Measurements from ENCODE around the gene BUD31.
"Not testable (repeated sequence)": the region's sequence is repeated elsewhere in the genome, so short reads cannot be mapped to it uniquely, and the experiment has no call there.

The BUD31 gene

GRCh38 chr7:99386584-99387238, 22.1 kb upstream of the BUD31 start:
- Histone ChIP-seq H3K9me3 (ENCODE audit: control extremely low read depth in 1 of 5, control insufficient read depth in 4 of 5, insufficient read depth in 2 of 5, low read depth in 1 of 5, low read length in 4 of 5) (no peaks in the 10 kb centered on the region), H3K36me3 (ENCODE audit: control insufficient read depth in 4 of 4, insufficient read depth in 4 of 4, low read length in 3 of 4) (peaks cover 0 to 66% (median 40%) of the 10 kb centered on the region in 4 experiments), H3K4me1 (ENCODE audit: control extremely low read depth in 1 of 4, control insufficient read depth in 4 of 4, insufficient read depth in 4 of 4, low read length in 3 of 4) (peaks cover 0 to 20% (median 8%) of the 10 kb centered on the region in 4 experiments), H3K4me3 (ENCODE audit: control insufficient read depth in 1 of 7, extremely low read depth in 1 of 7, insufficient read depth in 4 of 7, low read depth in 2 of 7, low read length in 6 of 7) (no peak overlapping the region), H3K27me3 (replicated peaks in 2 of 5; ENCODE audit: control insufficient read depth in 4 of 5, insufficient read depth in 5 of 5, low read length in 4 of 5) (no peaks in the 10 kb centered on the region), H3K27ac (ENCODE audit: insufficient read depth in 1 of 2, low read depth in 1 of 2, low read length in 2 of 2, poor library complexity in 1 of 2, severe bottlenecking in 2 of 2) (no peak overlapping the region)
- WGBS (ENCODE audit: insufficient coverage), result 94% methylated on average over 9 of the region's 9 CpGs
- ChIA-PET POLR2A (no interaction called here), CTCF (interaction anchor here (0.8 to 3.1 kb wide), 9 partner anchors 14 to 41 kb away, joined by 3 to 24 read pairs (median 4); no protein-coding TSS in a partner anchor)
- peak in 2 of 3 donors; percentile 82 to 85 for DNase-seq

- Histone ChIP-seq H3K36me3 (ENCODE audit: control insufficient read depth in 4 of 4, insufficient read depth in 4 of 4, low read length in 3 of 4) (peaks cover 0 to 67% (median 44%) of the 10 kb centered on the region in 4 experiments), H3K4me1 (ENCODE audit: control extremely low read depth in 1 of 4, control insufficient read depth in 4 of 4, insufficient read depth in 4 of 4, low read length in 3 of 4) (peaks cover 0 to 16% (median 8%) of the 10 kb centered on the region in 4 experiments)
- H3K27me3 ChIP-seq (replicated peaks in 2 of 5; ENCODE audit: control insufficient read depth in 4 of 5, insufficient read depth in 5 of 5, low read length in 4 of 5); DNase-seq; H3K4me3 ChIP-seq (ENCODE audit: control insufficient read depth in 1 of 7, extremely low read depth in 1 of 7, insufficient read depth in 4 of 7, low read depth in 2 of 7, low read length in 6 of 7); POLR2A ChIA-PET; H3K9me3 ChIP-seq (ENCODE audit: control extremely low read depth in 1 of 5, control insufficient read depth in 4 of 5, insufficient read depth in 2 of 5, low read depth in 1 of 5, low read length in 4 of 5); H3K27ac ChIP-seq (ENCODE audit: insufficient read depth in 1 of 2, low read depth in 1 of 2, low read length in 2 of 2, poor library complexity in 1 of 2, severe bottlenecking in 2 of 2): not testable (repeated sequence)
- CTCF ChIA-PET, result interaction anchor here (1.3 to 3.1 kb wide), 8 partner anchors 14 to 41 kb away, joined by 3 to 24 read pairs (median 6); no protein-coding TSS in a partner anchor
- WGBS (ENCODE audit: insufficient coverage), result 93% methylated on average over 13 of the region's 14 CpGs
Measured at GRCh38 chr7:99387239-99387635, 21.5 kb upstream of the BUD31 start.

- no peak overlapping the region for H3K27ac ChIP-seq (ENCODE audit: insufficient read depth in 1 of 2, low read depth in 1 of 2, low read length in 2 of 2, poor library complexity in 1 of 2, severe bottlenecking in 2 of 2)
- CTCF ChIA-PET, result interaction anchor here (1.5 to 3.1 kb wide), 7 partner anchors 15 to 42 kb away, joined by 3 to 24 read pairs (median 4); no protein-coding TSS in a partner anchor
Measured at GRCh38 chr7:99387912-99388311, 20.9 kb upstream of the BUD31 start.

GRCh38 chr7:99389772-99390171, 19.0 kb upstream of the BUD31 start:
- H3K4me1 ChIP-seq (ENCODE audit: control extremely low read depth in 1 of 4, control insufficient read depth in 4 of 4, insufficient read depth in 4 of 4, low read length in 3 of 4), result peaks cover 0 to 27% (median 8%) of the 10 kb centered on the region in 4 experiments
- 97% methylated on average over 11 of the region's 13 CpGs for WGBS (ENCODE audit: insufficient coverage)
- POLR2A ChIA-PET, result no interaction called here
- no peak overlapping the region for H3K27ac ChIP-seq (ENCODE audit: insufficient read depth in 1 of 2, low read depth in 1 of 2, low read length in 2 of 2, poor library complexity in 1 of 2, severe bottlenecking in 2 of 2)
- H3K4me3 ChIP-seq (ENCODE audit: control insufficient read depth in 1 of 7, extremely low read depth in 1 of 7, insufficient read depth in 4 of 7, low read depth in 2 of 7, low read length in 6 of 7), result no peak overlapping the region
- H3K27me3 ChIP-seq (replicated peaks in 2 of 5; ENCODE audit: control insufficient read depth in 4 of 5, insufficient read depth in 5 of 5, low read length in 4 of 5), result no peaks in the 10 kb centered on the region
- DNase-seq, result no peak
- H3K9me3 ChIP-seq (ENCODE audit: control extremely low read depth in 1 of 5, control insufficient read depth in 4 of 5, insufficient read depth in 2 of 5, low read depth in 1 of 5, low read length in 4 of 5), result no peaks in the 10 kb centered on the region
- H3K36me3 ChIP-seq (ENCODE audit: control insufficient read depth in 4 of 4, insufficient read depth in 4 of 4, low read length in 3 of 4), result peaks cover 0 to 82% (median 54%) of the 10 kb centered on the region in 4 experiments
- CTCF ChIA-PET, result interaction anchor here (0.7 to 1.9 kb wide), 5 partner anchors 11 to 355 kb away, joined by 3 to 5 read pairs (median 3); no protein-coding TSS in a partner anchor

More at GRCh38 chr7:99387912-99388311, 20.9 kb upstream of the BUD31 start:
- Histone ChIP-seq H3K9me3 (ENCODE audit: control extremely low read depth in 1 of 5, control insufficient read depth in 4 of 5, insufficient read depth in 2 of 5, low read depth in 1 of 5, low read length in 4 of 5) (no peaks in the 10 kb centered on the region), H3K4me3 (ENCODE audit: control insufficient read depth in 1 of 7, extremely low read depth in 1 of 7, insufficient read depth in 4 of 7, low read depth in 2 of 7, low read length in 6 of 7) (no peak overlapping the region), H3K36me3 (ENCODE audit: control insufficient read depth in 4 of 4, insufficient read depth in 4 of 4, low read length in 3 of 4) (peaks cover 0 to 74% (median 44%) of the 10 kb centered on the region in 4 experiments), H3K27me3 (replicated peaks in 2 of 5; ENCODE audit: control insufficient read depth in 4 of 5, insufficient read depth in 5 of 5, low read length in 4 of 5) (no peaks in the 10 kb centered on the region), H3K4me1 (ENCODE audit: control extremely low read depth in 1 of 4, control insufficient read depth in 4 of 4, insufficient read depth in 4 of 4, low read length in 3 of 4) (peaks cover 0 to 22% (median 8%) of the 10 kb centered on the region in 4 experiments)
- 98% methylated on average over 16 of the region's 20 CpGs for WGBS (ENCODE audit: insufficient coverage)
- DNase-seq, result no peak
- POLR2A ChIA-PET, result no interaction called here

- Histone ChIP-seq H3K36me3 (ENCODE audit: control insufficient read depth in 4 of 4, insufficient read depth in 4 of 4, low read length in 3 of 4) (peaks cover 0 to 87% (median 59%) of the 10 kb centered on the region in 4 experiments), H3K27me3 (replicated peaks in 2 of 5; ENCODE audit: control insufficient read depth in 4 of 5, insufficient read depth in 5 of 5, low read length in 4 of 5) (no peaks in the 10 kb centered on the region), H3K27ac (ENCODE audit: insufficient read depth in 1 of 2, low read depth in 1 of 2, low read length in 2 of 2, poor library complexity in 1 of 2, severe bottlenecking in 2 of 2) (no peak overlapping the region), H3K4me1 (ENCODE audit: control extremely low read depth in 1 of 4, control insufficient read depth in 4 of 4, insufficient read depth in 4 of 4, low read length in 3 of 4) (peaks cover 0 to 19% (median 5%) of the 10 kb centered on the region in 4 experiments), H3K4me3 (ENCODE audit: control insufficient read depth in 1 of 7, extremely low read depth in 1 of 7, insufficient read depth in 4 of 7, low read depth in 2 of 7, low read length in 6 of 7) (no peak overlapping the region), H3K9me3 (ENCODE audit: control extremely low read depth in 1 of 5, control insufficient read depth in 4 of 5, insufficient read depth in 2 of 5, low read depth in 1 of 5, low read length in 4 of 5) (no peaks in the 10 kb centered on the region)
- DNase-seq, result peak in 1 of 3 donors; percentile 21
- ChIA-PET CTCF (interaction anchor here (1.0 to 1.9 kb wide), 3 partner anchors 10 to 16 kb away, joined by 3 to 5 read pairs (median 4); no protein-coding TSS in a partner anchor), POLR2A (interaction anchor here (0.6 kb wide), 1 partner anchor 991 kb away, joined by 4 read pairs; no protein-coding TSS in a partner anchor)
- WGBS (ENCODE audit: insufficient coverage), result 98% methylated on average over 17 of the region's 23 CpGs
Measured at GRCh38 chr7:99390941-99391602, 17.7 kb upstream of the BUD31 start.

- no peak overlapping the region for H3K27ac ChIP-seq (ENCODE audit: insufficient read depth in 1 of 2, low read depth in 1 of 2, low read length in 2 of 2, poor library complexity in 1 of 2, severe bottlenecking in 2 of 2)
- no peak for DNase-seq
- peaks cover 2 to 85% (median 57%) of the 10 kb centered on the region in 4 experiments for H3K36me3 ChIP-seq (ENCODE audit: control insufficient read depth in 4 of 4, insufficient read depth in 4 of 4, low read length in 3 of 4)
- peaks cover 0 to 19% (median 5%) of the 10 kb centered on the region in 4 experiments for H3K4me1 ChIP-seq (ENCODE audit: control extremely low read depth in 1 of 4, control insufficient read depth in 4 of 4, insufficient read depth in 4 of 4, low read length in 3 of 4)
- ChIA-PET POLR2A (no interaction called here), CTCF (interaction anchor here (0.9 to 1.0 kb wide), 4 partner anchors 14 to 27 kb away, joined by 3 to 5 read pairs (median 4); no protein-coding TSS in a partner anchor)
- peak overlapping the region in 1 of 7 experiments; percentile 73 for H3K4me3 ChIP-seq (ENCODE audit: control insufficient read depth in 1 of 7, extremely low read depth in 1 of 7, insufficient read depth in 4 of 7, low read depth in 2 of 7, low read length in 6 of 7)
- 92% methylated on average over 7 of the region's 8 CpGs for WGBS (ENCODE audit: insufficient coverage)
- H3K9me3 ChIP-seq (ENCODE audit: control extremely low read depth in 1 of 5, control insufficient read depth in 4 of 5, insufficient read depth in 2 of 5, low read depth in 1 of 5, low read length in 4 of 5), result no peaks in the 10 kb centered on the region
- no peaks in the 10 kb centered on the region for H3K27me3 ChIP-seq (replicated peaks in 2 of 5; ENCODE audit: control insufficient read depth in 4 of 5, insufficient read depth in 5 of 5, low read length in 4 of 5)
Measured at GRCh38 chr7:99392046-99392445, 16.7 kb upstream of the BUD31 start.

Measured in common myeloid progenitor, CD34-positive (primary cell).